HG02798 (cell line): ENCODE data around the gene BRAT1.
"Not testable (repeated sequence)": the region's sequence is repeated elsewhere in the genome, so short reads cannot be mapped to it uniquely, and the experiment has no call there.

ENCODE experiments used
- ATAC-seq: cut with Tn5 transposase; IDR thresholded peaks from one replicate; pipeline ENCODE4 v1.9.1; 2021; ENCODE audit warnings: mild to moderate bottlenecking; ENCODE audit not compliant: unreplicated experiment, poor library complexity

BRAT1 gene

GRCh38 chr7:2566890-2567678 is 11.8 kb upstream of the BRAT1 start:
- peak; percentile 93 for ATAC-seq

GRCh38 chr7:2566348-2566889 is 11.1 kb upstream of the BRAT1 start:
- no peak for ATAC-seq

GRCh38 chr7:2564970-2565540 is 9.7 kb upstream of the BRAT1 start:
- ATAC-seq: no peak

GRCh38 chr7:2563955-2564354 is 8.6 kb upstream of the BRAT1 start:
- not testable (repeated sequence) for ATAC-seq

- peak; percentile 8 for ATAC-seq
Observed at GRCh38 chr7:2559283-2559950, 4.1 kb upstream of the BRAT1 start.

GRCh38 chr7:2558629-2559282 is 3.4 kb upstream of the BRAT1 start, which contains the start of gene IQCE:
TSS of gene IQCE (plus strand) at chr7:2558979. CDS start at chr7:2559182, 203 bp downstream.
- peak; percentile 68 for ATAC-seq

- ATAC-seq: no peak
Observed at GRCh38 chr7:2554661-2555111, 638 bp downstream of the BRAT1 start.

GRCh38 chr7:2553831-2554581 is 1.3 kb downstream of the BRAT1 start:
- ATAC-seq: no peak

- no peak for ATAC-seq
Observed at GRCh38 chr7:2553108-2553507, 2.2 kb downstream of the BRAT1 start.

GRCh38 chr7:2551418-2551817 is 3.9 kb downstream of the BRAT1 start:
- ATAC-seq: no peak

GRCh38 chr7:2546776-2547586 is 8.3 kb downstream of the BRAT1 start:
- ATAC-seq: no peak

- no peak for ATAC-seq
Observed at GRCh38 chr7:2545746-2546425, 9.4 kb downstream of the BRAT1 start.

- no peak for ATAC-seq
Observed at GRCh38 chr7:2544541-2545188, 10.7 kb downstream of the BRAT1 start.

- ATAC-seq: no peak
Observed at GRCh38 chr7:2542916-2543871, 12.1 kb downstream of the BRAT1 start.

GRCh38 chr7:2542011-2542915 is 13.1 kb downstream of the BRAT1 start:
- ATAC-seq: no peak
